Left renal pelvis (tissue), 4 donors: Measurements from ENCODE around the gene SH3YL1. TPM values are rescaled to one million over a fixed set of nuclear protein-coding genes. Genes with fewer than 3 reads are reported as not detected.

Experiments
- DNase-seq, 4 donors: peaks; one replicate each; pipeline ENCODE4 v3.0.0-alpha.2; 2013; ENCODE audit warnings: low read depth in 4 of 4, low spot score in 3 of 4
- polyA plus RNA-seq, 4 donors: library from polyadenylated mRNA; unstranded; fragments of 120-200 nt; gene quantifications; one replicate each; pipeline ENCODE4 v1.2.1, GENCODE V29; 2013; ENCODE audit not compliant: insufficient read length in 4 of 4

The SH3YL1 gene
- polyA plus RNA-seq, 4 donors, result 47.7 to 124 (median 108) TPM

DNA sequence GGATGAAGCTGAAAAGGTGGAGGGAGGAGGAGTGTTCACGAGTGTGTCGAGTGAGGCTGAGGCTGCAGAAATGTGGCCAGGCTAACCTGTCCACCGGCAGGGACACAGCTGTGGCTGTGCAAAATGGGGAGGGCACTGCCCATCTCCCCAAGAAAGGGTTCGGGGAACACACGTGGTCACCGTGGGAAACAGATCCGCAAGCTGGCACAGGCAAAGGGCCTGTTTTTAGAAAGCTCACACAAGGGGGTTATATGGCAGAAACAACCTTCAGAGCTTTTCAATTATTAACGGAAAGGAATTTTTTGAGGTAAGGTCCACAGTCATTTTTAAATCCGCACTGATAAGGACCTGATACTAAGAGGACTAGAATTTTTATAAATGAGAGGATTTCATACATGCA, 35.7 kb downstream of the SH3YL1 start:
- DNase-seq, result no peak

GRCh38 chr2:223971-224760, 39.7 kb downstream of the SH3YL1 start:
- no peak for DNase-seq

DNA sequence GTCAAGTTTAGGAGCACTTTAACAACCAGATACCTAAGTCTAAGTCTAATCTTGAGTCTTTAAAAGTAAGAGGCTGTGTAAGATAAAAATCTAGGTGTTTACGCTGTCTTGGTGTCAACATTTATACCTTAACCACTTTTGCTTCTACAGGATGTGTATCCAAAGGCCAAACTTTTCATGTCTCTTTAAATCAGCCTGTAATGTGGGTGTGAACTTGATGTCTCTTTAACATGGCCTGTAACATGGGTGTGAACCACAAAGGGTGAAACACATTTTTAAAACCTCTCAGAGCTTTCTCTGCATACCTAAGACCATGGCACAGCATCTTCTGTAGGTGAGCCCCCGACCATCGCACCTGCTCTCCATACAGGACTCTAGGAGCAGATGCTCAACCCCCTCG, 40.4 kb downstream of the SH3YL1 start:
- DNase-seq, result no peak

GRCh38 chr2:216068-216467, 47.8 kb downstream of the SH3YL1 start:
- DNase-seq, result no peak

DNA sequence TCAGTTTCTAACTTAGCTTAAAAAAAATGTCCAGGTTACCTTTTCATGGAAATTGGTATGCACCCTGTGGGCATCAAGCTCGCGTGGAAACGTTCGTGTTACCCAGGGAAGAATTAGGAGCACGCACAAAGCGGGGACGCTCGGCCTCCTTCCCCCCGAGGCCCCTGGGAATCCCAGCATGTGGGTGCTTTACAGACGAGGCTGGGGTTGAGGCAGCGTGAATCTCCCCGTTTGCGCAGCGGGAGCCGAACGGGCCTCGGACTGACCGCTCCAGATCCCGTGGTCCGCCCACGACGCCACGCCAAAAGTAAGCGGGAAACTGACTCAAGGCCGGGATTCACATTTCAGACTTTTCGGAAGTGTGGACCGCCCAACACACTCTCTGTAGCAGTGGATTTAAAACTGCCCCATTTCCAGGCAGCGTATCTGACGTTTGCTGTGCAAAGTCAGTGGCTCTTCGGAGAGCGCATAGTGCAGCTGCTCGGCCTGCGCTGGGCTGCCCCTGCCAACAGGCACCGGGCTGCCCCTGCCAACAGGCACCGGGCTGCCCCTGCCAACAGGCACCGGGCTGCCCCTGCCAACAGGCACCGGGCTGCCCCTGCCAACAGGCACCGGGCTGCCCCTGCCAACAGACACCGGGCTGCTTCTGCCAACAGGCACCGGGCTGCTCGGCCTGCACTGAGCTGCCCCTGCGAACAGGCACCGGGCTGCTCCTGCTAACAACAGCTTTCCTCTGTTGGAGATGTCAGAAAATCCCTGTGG, 49.7 kb downstream of the SH3YL1 start:
- no peak for DNase-seq

GRCh38 chr2:211486-212184, 52.2 kb downstream of the SH3YL1 start:
- no peak for DNase-seq

DNA sequence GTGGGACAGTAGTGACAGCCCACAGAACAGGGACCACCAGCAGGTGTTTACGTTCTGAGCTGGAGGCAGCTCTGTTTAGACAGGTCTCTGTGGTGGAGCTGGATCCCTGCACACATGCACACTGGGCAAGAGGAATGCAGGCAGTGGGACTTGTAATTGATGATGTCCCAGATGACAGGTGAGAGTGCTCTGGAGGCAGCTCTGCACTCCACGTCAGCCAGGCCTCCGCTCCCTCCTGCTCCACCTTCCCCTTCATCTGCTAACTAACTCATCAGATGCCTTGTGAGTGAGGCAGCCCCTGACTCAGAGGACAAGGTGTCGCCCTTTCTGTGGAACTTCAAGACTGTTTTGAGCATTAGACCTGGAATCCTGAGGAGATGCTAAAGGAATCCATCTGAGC, 53.2 kb downstream of the SH3YL1 start:
- DNase-seq, result no peak

DNA sequence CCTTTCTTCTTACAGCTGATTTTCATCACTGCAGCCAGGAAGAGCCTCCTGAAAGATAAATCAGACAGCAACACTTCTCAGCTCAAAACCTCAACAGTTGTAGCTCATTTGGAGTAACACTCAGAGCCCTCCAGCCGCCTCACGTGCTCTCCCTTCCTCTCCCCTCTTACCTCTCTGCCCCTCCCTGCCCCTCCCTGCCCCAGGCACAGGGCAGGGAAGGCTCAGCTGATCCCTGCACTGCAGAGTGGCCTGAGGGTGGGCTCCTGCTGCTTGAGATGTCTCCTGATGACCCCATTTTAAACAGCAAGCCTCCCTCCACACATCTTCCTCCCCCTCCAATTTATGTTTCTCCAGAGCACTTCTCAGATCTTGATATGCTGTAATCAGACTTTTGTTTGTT, 54.4 kb downstream of the SH3YL1 start:
- DNase-seq, result no peak

GRCh38 chr2:208335-208734, 55.5 kb downstream of the SH3YL1 start:
- no peak for DNase-seq

GRCh38 chr2:203984-204383, 59.8 kb downstream of the SH3YL1 start:
- DNase-seq, result no peak

GRCh38 chr2:203401-203800, 60.4 kb downstream of the SH3YL1 start:
- no peak for DNase-seq

DNA sequence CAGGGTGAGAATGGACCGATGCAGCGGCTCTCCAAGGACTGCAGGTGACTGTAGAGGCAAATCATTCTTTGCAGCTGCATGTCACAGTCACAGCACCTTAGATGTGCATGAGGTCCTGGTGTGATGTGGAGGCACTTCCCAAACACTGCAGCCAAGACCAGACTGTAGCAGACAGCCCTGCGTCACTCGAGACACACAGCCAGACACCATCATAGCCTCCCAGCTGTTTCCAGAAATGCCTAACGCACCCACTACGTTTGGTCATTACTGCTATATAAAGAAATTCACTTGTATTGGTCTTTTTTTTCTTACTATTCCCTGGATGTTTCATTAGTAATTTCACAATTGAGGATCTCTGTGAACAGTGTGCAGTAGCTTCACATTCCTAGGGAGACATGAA, 60.9 kb downstream of the SH3YL1 start:
- DNase-seq, result no peak

DNA sequence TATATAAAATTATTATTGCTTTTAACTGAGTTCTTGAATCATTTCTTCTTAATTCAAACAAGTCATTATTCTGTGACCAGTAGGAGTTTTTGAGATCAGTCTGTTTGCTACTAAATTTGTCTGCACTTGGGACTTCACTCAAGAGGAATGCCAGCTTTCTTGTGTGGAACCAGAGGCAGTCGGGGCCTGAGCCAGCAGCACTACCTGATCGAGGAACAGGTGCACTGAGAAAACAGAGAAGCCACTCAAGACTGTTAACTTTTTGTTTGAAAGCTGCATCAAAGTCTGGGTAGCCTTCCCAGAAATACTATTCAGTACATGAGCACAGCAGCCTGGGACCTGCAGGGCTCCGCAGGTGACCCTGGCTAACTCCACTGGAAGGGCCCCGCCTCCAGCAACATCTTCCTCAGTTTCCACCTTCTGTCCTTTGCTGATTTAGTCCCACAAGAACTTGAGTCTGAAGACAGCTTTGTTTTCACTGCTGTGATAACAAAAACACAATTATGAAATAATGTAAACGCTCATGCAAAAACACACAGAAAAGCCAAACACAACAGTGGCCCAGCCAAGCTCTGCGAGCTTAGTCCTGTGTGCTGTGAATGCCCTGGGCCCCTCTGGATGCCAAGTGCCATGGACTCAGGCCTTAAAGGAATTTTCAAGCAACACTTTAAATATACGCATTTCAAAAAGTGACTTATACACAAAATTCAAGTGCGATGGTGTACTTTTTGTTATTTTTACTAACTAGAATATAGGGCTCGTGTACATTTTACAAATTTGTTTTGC, 62.0 kb downstream of the SH3YL1 start:
- no peak for DNase-seq

DNA sequence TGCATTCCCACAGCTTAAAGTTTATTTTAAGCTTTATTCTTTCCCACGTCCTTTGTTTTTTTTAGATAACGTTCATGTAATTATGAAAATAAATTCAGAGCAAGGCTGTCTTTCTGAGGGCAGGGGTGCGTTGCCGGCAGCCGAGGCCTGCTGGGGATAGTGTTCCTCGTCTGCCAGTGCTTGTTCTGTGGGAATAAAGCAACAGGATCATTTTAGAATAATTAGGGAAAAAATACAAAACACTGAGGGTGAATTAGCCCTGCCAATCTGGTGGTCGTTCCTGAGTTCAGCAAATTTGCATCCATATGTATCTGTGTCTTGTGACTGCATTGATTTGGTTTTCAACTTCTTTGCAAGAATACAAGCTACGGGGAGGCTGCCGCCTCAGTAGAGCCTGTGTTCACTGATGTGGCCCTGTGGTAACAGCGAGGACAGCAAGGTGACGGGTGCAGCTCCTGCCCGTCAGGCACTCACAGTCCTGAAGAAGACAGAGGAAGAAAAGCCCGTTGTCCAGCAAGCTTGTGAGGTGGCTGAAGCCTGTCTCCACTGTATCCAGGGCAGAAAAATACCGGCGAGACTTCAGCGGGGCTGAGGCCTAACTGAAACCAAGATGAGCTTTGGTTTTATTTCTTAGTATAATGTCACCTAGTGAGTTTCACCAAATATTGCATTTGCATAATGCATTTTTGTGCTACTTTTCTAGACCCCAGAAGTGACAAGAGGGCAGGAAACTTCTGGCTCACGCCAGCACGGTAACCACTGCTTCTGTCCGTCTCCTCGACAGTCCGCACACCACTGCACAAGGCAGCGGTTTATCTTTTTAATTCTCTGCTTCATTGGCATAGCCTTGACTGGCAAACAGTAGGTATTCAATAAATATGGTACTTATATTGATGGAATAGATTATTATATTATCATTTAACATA, 64.5 kb downstream of the SH3YL1 start:
- no peak for DNase-seq

DNA sequence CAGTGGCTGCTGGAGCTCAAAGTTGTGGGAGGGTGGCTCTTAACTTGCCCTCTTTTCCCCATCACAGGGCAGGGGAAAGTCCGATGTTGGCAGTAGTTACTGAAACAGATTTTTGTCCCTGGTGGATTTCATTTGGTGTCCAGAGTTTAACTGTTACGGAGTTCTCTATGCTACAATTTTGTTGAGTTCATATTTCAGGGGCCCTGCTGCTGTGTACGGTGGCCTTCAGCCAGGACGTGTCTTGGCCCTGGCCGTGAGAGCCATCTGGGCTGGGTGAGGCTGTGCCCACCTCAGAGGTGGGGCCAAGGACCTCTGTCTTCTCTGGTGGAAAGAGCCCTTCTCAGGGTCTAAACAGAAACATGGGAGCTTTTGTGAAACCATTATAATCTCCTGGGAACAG, 67.4 kb downstream of the SH3YL1 start:
- DNase-seq, result no peak

DNA sequence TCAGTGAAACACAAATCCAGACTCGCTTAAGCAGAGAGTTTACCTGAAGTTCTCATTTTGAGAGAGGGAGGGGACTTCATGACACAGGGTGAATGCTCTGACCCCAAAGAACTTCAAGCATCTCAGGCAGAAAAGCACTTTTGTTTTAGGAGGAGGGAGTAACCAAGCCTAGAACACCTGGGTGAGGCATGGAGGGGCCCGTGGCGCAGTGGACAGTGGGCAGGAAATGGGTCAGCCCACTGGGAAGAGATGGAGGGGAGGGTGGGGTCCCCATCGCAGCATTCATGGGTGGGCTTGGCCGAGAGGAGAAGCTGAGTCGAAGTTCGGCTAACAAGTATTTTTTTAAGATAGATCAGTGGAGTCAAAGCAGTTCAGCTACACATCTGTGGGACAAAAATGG, 67.9 kb downstream of the SH3YL1 start:
- no peak for DNase-seq

DNA sequence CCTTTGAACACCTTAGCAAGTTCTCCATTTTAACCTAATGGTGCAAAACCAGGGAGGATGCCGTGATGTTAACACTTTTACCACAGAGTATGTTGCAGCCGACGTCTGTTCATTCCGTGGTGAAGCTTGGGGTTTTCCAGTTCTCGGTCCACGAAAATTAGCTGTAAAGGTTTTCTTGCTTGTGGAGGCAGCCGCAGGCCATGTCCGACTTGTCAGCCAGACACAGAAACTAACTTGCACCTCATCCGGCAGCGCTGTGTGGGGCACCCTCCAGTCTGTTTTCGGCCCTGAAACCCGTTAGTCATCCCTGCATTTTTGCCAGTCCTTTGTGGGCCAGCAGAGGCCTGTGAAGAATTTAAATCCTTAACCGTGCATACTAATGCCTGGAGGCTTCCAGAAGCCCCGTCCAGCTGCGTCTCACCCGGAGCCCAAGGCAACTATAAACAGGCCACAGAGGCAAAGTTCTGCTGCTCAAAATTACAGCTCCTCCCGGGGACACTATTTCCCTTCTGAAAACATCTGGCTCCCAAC, 70.6 kb downstream of the SH3YL1 start:
- no peak for DNase-seq

DNA sequence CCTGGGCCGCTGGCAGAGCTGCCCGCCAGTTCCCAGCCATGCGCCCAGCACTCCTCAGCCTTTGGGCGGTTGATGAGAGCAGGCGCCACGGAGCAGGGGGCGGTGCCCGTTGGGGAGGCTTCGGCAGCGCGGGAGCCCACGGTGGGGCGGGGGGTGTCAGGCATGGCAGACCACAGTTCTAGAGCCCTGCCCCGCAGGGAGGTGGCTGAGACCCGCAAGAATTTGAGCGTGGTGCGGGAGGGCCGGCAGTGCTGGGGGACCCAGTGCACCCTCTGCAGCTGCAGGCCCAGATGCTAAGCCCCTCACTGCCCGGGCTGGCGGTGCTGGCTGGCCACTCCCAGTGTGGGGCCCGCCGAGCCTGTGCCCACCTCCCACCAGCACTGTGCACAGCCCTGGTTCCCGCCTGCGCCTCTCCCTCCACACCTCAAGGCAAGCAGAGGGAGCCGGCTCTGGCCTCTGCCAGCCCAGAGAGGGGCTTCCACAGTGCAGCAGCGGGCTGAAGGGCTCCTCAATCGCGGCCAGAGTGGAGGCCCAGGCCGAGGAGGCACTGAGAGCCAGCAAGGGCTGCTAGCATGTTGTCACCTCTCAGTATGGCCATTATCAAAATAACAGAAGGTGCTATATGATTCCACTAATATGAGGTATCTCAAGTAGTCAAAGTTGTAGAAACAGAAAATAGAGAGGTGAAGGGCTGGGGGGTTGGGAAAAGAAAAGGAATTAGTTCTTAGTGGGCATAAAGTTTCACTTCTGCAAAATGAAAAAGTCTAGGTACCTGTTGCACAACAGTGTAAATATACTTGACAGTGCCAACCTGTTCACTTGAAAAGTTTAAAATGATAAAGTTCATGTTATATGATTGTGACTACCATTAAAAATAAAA, 72.3 kb downstream of the SH3YL1 start:
- DNase-seq, result no peak

GRCh38 chr2:187825-188224, 76.0 kb downstream of the SH3YL1 start:
- DNase-seq, result no peak
